ENCODE measurements around the gene DAB1.
"Not testable (repeated sequence)": the region's sequence is repeated elsewhere in the genome, so short reads cannot be mapped to it uniquely, and the experiment has no call there.

Gene DAB1

GRCh38 chr1:57220905-57221304, 203.0 kb downstream of the DAB1 start:
- DNase-seq (ENCODE audit: low read depth in 2 of 2), result not testable (repeated sequence)

- no peak for DNase-seq (ENCODE audit: low read depth in 2 of 2)
These were observed 205.3 kb downstream of the DAB1 start for GRCh38 chr1:57218487-57219079.

GRCh38 chr1:57217905-57218304, 206.0 kb downstream of the DAB1 start:
- DNase-seq (ENCODE audit: low read depth in 2 of 2), result no peak

- DNase-seq (ENCODE audit: low read depth in 2 of 2), result no peak
These were observed 208.8 kb downstream of the DAB1 start for GRCh38 chr1:57214951-57215575.

GRCh38 chr1:57210881-57211280, 213.0 kb downstream of the DAB1 start:
- DNase-seq (ENCODE audit: low read depth in 2 of 2), result no peak

GRCh38 chr1:57209495-57209894, 214.4 kb downstream of the DAB1 start:
- DNase-seq (ENCODE audit: low read depth in 2 of 2), result no peak

GRCh38 chr1:57208741-57209302, 215.0 kb downstream of the DAB1 start:
- no peak for DNase-seq (ENCODE audit: low read depth in 2 of 2)

- DNase-seq (ENCODE audit: low read depth in 2 of 2), result no peak
These were observed 217.8 kb downstream of the DAB1 start for GRCh38 chr1:57206038-57206437.

- no peak for DNase-seq (ENCODE audit: low read depth in 2 of 2)
These were observed 218.7 kb downstream of the DAB1 start for GRCh38 chr1:57204942-57205787.

- no peak for DNase-seq (ENCODE audit: low read depth in 2 of 2)
These were observed 219.8 kb downstream of the DAB1 start for GRCh38 chr1:57204091-57204490.

GRCh38 chr1:57202241-57202640, 221.6 kb downstream of the DAB1 start:
- DNase-seq (ENCODE audit: low read depth in 2 of 2), result no peak

GRCh38 chr1:57198912-57199311, 224.9 kb downstream of the DAB1 start:
- no peak for DNase-seq (ENCODE audit: low read depth in 2 of 2)

GRCh38 chr1:57195436-57195941, 228.4 kb downstream of the DAB1 start:
- DNase-seq (ENCODE audit: low read depth in 2 of 2), result no peak

GRCh38 chr1:57192222-57192621, 231.6 kb downstream of the DAB1 start:
- DNase-seq (ENCODE audit: low read depth in 2 of 2), result no peak

- no peak for DNase-seq (ENCODE audit: low read depth in 2 of 2)
These were observed 233.0 kb downstream of the DAB1 start for GRCh38 chr1:57190898-57191297.

- no peak for DNase-seq (ENCODE audit: low read depth in 2 of 2)
These were observed 235.7 kb downstream of the DAB1 start for GRCh38 chr1:57188168-57188567.

- DNase-seq (ENCODE audit: low read depth in 2 of 2), result no peak
These were observed 237.4 kb downstream of the DAB1 start for GRCh38 chr1:57186455-57186854.

- DNase-seq (ENCODE audit: low read depth in 2 of 2), result no peak
These were observed 244.9 kb downstream of the DAB1 start for GRCh38 chr1:57179001-57179400.

- DNase-seq (ENCODE audit: low read depth in 2 of 2), result no peak
These were observed 248.4 kb downstream of the DAB1 start for GRCh38 chr1:57175506-57175905.

GRCh38 chr1:57172040-57172439, 251.8 kb downstream of the DAB1 start:
- DNase-seq (ENCODE audit: low read depth in 2 of 2), result no peak

GRCh38 chr1:57167997-57168396, 255.9 kb downstream of the DAB1 start:
- no peak for DNase-seq (ENCODE audit: low read depth in 2 of 2)

- DNase-seq (ENCODE audit: low read depth in 2 of 2), result no peak
These were observed 258.3 kb downstream of the DAB1 start for GRCh38 chr1:57165546-57165945.

All from stimulated activated CD8-positive, alpha-beta memory T cell treated with anti-CD3 and anti-CD28 coated beads, Interleukin-15, amount 100 ng/mL, for 48 hours (primary cell).